Neural progenitor cell (in vitro differentiated cells): Measurements from ENCODE around the gene KRT7.

Experiments used
- EZH2 ChIP-seq: fragments of 200-600 bp; sonication (generic); IDR thresholded peaks from 2 replicates; pipeline ENCODE4 v1.6.1; 2017; ENCODE audit warnings: antibody characterized with exemption, mild to moderate bottlenecking, moderate library complexity
- EZH2phosphoT487 ChIP-seq: fragments of 200-600 bp; sonication (generic); IDR thresholded peaks from 2 replicates; pipeline ENCODE4 v1.6.1; 2017; ENCODE audit warnings: antibody characterized with exemption
- TF ChIP-seq, protein P1 (sequence below): fragments of 200-600 bp; sonication (generic); IDR thresholded peaks from 2 replicates; pipeline ENCODE4 v1.5.1; 2017; ENCODE audit warnings: antibody characterized with exemption, mild to moderate bottlenecking

DNA sequence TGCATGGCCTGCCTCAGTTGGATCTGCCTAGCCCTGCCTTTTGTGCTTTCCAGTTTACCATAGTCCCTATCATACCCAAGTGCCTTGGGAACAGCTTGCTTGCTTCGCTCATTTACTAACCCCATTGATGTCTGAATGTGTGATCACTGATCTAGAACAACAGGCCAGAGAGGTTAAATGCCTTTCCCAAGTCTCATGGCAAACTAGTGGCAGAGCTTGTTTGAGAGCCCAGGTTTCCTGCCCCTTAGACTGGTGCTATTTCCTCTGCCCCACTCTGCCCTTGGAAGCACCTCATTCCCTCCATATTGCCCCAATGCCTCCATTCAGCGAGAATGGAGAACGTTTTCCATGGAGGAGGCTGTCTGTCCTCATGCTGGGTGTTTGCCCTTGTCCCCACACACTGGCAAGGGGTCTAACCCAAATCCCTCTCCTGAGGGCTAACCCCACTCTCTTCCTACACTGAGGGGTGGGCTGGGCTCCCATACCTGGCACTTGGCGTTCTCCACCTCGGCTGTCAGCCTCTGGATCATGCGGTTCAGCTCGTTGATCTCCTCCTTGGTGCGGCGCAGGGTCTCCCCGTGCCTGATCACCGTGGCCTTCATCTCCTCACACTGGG, 19.8 kb downstream of the KRT7 start:
- TF ChIP-seq, protein P1, sequence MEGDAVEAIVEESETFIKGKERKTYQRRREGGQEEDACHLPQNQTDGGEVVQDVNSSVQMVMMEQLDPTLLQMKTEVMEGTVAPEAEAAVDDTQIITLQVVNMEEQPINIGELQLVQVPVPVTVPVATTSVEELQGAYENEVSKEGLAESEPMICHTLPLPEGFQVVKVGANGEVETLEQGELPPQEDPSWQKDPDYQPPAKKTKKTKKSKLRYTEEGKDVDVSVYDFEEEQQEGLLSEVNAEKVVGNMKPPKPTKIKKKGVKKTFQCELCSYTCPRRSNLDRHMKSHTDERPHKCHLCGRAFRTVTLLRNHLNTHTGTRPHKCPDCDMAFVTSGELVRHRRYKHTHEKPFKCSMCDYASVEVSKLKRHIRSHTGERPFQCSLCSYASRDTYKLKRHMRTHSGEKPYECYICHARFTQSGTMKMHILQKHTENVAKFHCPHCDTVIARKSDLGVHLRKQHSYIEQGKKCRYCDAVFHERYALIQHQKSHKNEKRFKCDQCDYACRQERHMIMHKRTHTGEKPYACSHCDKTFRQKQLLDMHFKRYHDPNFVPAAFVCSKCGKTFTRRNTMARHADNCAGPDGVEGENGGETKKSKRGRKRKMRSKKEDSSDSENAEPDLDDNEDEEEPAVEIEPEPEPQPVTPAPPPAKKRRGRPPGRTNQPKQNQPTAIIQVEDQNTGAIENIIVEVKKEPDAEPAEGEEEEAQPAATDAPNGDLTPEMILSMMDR, result no peak
- TF ChIP-seq EZH2phosphoT487 (no peak), EZH2 (no peak)
